Testis (tissue), 3 donors: ENCODE measurements around the gene TRIO. TPM values are rescaled to one million over a fixed set of nuclear protein-coding genes. Genes with fewer than 3 reads are reported as not detected.

ENCODE experiments used
- DNase-seq: peaks from one replicate; pipeline ENCODE4 v3.0.0-alpha.2; 2019
- H3K27ac ChIP-seq, 2 donors: fragments of 200-600 bp; sonication (generic); one replicate each; pipeline ENCODE4 v1.5.1; 2019
- H3K27me3 ChIP-seq: fragments of 200-600 bp; sonication (generic); one replicate; pipeline ENCODE4 v1.5.1; 2019
- H3K36me3 ChIP-seq: fragments of 200-600 bp; sonication (generic); one replicate; pipeline ENCODE4 v1.5.1; 2017; ENCODE audit warnings: low read depth; ENCODE audit errors: missing control alignments
- H3K4me1 ChIP-seq: fragments of 200-600 bp; sonication (generic); one replicate; pipeline ENCODE4 v1.5.1; 2019
- H3K4me3 ChIP-seq, 2 donors: fragments of 200-600 bp; sonication (generic); one replicate each; pipeline ENCODE4 v1.5.1; 2017 to 2019
- H3K9me3 ChIP-seq: fragments of 200-600 bp; sonication (generic); one replicate; pipeline ENCODE4 v1.5.1; 2017
- POLR2A ChIP-seq: fragments of 450-650 bp; IDR thresholded peaks from one replicate; pipeline ENCODE4 v1.6.1; 2017; ENCODE audit warnings: antibody characterized with exemption, mild to moderate bottlenecking, moderate library complexity
- WGBS, 2 donors: methylation state at CpG; one replicate each; pipeline ENCODE4 v1.1.5; 2018; 5-methylcytosine and 5-hydroxymethylcytosine counted together
- intact Hi-C: fragments of 100-400 bp; cut with DNase I; formaldehyde crosslinking; loops from one replicate; pipeline ENCODE4 v1.15.1; 2023; ENCODE audit warnings: low total_unique reads
- polyA plus RNA-seq: library from polyadenylated mRNA; stranded (reverse); fragments of 350-450 nt; fragmentation: Illumina TruSeq; extraction: RNeasy Lipid Tissue Mini Kit (QIAGEN cat#74804); gene quantifications from one replicate; pipeline ENCODE4 v1.2.3, GENCODE V29; 2014; ENCODE audit warnings: low read depth, low replicate concordance; ENCODE audit not compliant: insufficient read depth
- total RNA-seq, 2 donors: library from RNA; depleted of rRNA; stranded (reverse); fragments of >200 nt; gene quantifications; one replicate each; pipeline ENCODE4 v1.2.3, GENCODE V29; 2016
- TF ChIP-seq, protein P1 (sequence below), 3 experiments: fragments of 450-650 bp in 2 of 3; fragments of 200-600 bp in 1 of 3; sonication (generic) in 1 of 3; IDR thresholded peaks; one replicate each; pipeline ENCODE4 v1.5.1; 2016 to 2019; ENCODE audit warnings: antibody characterized with exemption in 3 of 3, mild to moderate bottlenecking in 2 of 3, moderate library complexity in 1 of 3

TRIO gene
- total and polyA plus RNA-seq, 3 donors from 2014 or later = 47.2 to 295 (median 249) TPM

DNA sequence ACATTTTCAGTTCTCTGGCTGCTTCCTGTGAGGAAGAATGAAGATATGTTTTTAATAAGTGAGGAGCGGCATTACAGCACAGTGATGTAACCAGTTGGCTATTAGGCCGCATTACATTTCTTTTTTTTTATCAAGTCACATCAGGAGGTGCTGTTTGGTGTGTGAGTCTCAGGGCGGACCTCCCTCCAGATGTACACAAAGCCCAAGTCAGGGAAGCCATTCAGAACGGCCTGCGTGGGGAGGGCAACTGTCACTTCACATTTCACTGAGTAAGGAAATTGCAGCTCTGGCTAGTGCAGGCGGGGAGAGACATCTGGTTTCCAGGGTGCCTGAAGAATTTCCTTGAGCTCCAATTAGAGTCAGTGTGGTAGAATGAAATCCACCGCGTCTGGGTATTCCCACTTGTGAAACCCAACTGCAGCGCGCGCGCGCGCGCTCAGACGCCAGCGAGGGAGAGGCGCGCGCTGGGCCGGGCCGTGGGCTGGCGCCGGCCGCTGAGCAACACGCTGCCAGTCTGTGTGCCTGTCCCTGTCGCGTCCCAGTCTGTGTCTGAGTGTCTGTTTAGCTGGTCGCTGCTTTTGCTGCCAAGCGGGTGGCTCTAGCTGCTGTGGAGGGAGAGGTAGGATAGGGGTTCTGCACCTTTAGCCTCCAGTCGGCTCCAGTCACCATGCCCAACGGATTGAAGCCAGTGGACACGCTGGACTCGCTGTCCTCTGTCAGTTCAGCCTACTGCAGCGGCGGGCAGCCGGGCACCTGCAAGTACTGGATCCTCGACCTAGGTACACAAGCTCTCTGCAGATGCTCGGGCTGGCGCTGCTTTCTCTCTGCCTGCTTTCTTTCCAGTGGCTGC, 297.7 kb downstream of the TRIO start:
- DNase-seq = peak; percentile 81
- TF ChIP-seq POLR2A = peak; percentile 53
- TF ChIP-seq, protein P1, sequence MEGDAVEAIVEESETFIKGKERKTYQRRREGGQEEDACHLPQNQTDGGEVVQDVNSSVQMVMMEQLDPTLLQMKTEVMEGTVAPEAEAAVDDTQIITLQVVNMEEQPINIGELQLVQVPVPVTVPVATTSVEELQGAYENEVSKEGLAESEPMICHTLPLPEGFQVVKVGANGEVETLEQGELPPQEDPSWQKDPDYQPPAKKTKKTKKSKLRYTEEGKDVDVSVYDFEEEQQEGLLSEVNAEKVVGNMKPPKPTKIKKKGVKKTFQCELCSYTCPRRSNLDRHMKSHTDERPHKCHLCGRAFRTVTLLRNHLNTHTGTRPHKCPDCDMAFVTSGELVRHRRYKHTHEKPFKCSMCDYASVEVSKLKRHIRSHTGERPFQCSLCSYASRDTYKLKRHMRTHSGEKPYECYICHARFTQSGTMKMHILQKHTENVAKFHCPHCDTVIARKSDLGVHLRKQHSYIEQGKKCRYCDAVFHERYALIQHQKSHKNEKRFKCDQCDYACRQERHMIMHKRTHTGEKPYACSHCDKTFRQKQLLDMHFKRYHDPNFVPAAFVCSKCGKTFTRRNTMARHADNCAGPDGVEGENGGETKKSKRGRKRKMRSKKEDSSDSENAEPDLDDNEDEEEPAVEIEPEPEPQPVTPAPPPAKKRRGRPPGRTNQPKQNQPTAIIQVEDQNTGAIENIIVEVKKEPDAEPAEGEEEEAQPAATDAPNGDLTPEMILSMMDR (IDR thresholded peaks at IDR 0.05) = no peak
- H3K27me3 ChIP-seq = no peaks in the 10 kb centered on the region
- intact Hi-C loops = no loop called here
- H3K4me1 ChIP-seq = peaks cover 8% of the 10 kb centered on the region
- no peaks in the 10 kb centered on the region for H3K9me3 ChIP-seq
- H3K36me3 ChIP-seq = no peaks in the 10 kb centered on the region
- H3K27ac ChIP-seq = peak overlapping the region; percentile 65 to 87
- peak overlapping the region; percentile 56 to 60 for H3K4me3 ChIP-seq
- 32 to 34% methylated on average over 28 to 40 of the region's 40 CpGs for WGBS, 2 donors

DNA sequence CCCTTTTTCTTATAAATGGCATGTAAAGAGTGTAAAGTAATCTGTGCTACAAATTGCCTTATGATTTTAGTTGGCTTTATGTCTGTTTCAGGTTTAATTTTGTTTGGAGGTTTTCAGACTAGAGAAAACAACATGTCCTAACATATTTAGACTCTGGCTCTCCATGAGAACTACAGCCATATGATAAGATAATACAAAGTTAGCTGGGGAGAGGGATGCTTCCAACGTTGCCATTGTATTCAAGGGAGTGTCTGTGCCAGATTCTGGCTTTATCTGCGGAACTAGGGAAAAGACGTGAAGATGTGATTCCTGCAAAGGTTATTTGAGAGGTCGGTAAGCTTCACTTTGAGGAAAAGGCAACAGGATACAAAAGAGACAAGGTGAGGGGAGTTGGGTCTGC, 298.5 kb downstream of the TRIO start:
- intact Hi-C loops = no loop called here
- DNase-seq = no peak
- no peak for TF ChIP-seq POLR2A
- TF ChIP-seq, protein P1 (IDR thresholded peaks at IDR 0.05) = no peak
- no peaks in the 10 kb centered on the region for H3K36me3 ChIP-seq
- peaks cover 16% of the 10 kb centered on the region for H3K4me1 ChIP-seq
- no peaks in the 10 kb centered on the region for H3K9me3 ChIP-seq
- H3K4me3 ChIP-seq = peak overlapping the region; percentile 56 to 60
- no peaks in the 10 kb centered on the region for H3K27me3 ChIP-seq
- H3K27ac ChIP-seq = peak overlapping the region; percentile 65 to 87
- WGBS, 2 donors = 12 to 20% methylated on average over 4 of the region's 4 CpGs

DNA sequence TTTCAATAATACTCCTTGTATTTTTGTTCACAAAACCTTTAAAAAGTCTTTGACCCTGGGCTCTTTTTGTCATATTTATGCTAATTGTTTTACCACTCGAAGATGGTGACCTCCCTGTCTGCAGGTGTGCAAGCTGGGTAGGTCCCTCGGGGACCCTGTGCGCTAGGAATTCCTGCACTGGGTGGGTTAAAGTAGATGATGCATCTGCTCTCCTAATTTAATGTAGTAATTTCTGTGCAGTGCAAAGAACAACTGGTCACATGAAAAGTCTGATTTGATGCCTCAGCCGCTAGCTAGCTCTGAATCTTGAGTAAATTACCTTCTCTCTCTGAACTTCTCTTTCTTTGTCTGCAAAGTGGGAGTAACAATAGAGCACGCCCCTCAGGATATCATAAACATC, 299.4 kb downstream of the TRIO start:
- intact Hi-C loops = no loop called here
- Histone ChIP-seq H3K27ac (peak overlapping the region; percentile 65 to 87), H3K36me3 (no peaks in the 10 kb centered on the region), H3K4me3 (peak overlapping the region; percentile 56 to 60), H3K4me1 (peaks cover 17% of the 10 kb centered on the region), H3K27me3 (no peaks in the 10 kb centered on the region), H3K9me3 (no peaks in the 10 kb centered on the region)
- DNase-seq = peak; percentile 9
- 51 to 62% methylated on average over 5 of the region's 5 CpGs for WGBS, 2 donors
- TF ChIP-seq, protein P1 (IDR thresholded peaks at IDR 0.05) = no peak
- TF ChIP-seq POLR2A = no peak

DNA sequence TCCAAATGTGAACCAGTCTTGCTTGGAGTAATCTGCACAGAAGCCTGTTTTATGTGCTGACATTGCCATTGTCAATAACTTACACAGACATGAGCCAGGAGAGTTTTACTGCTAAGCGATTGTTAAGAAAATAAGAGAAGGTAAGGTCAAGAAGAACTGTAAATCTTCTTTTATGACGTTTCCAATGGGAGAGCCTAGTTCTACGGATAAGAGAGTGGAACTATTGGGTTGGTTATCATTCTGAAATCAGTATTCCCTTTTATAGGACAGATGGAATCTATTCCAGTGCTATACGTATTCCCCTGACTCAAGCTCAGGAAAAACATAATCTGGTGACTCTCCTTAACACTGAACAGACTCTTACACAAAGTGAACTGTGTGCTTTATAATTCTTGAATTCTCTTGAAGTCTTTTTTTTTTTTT, 300.5 kb downstream of the TRIO start:
- intact Hi-C loops = no loop called here
- H3K4me3 ChIP-seq = peak overlapping the region in 1 of 2 donors; percentile 60
- TF ChIP-seq POLR2A = no peak
- TF ChIP-seq, protein P1 (IDR thresholded peaks at IDR 0.05) = no peak

More for the DNA sequence above, 300.5 kb downstream of the TRIO start:
- Histone ChIP-seq H3K9me3 (no peaks in the 10 kb centered on the region), H3K36me3 (no peaks in the 10 kb centered on the region), H3K27ac (peak overlapping the region in 1 of 2 donors; percentile 87), H3K4me1 (peaks cover 27% of the 10 kb centered on the region), H3K27me3 (no peaks in the 10 kb centered on the region)
- DNase-seq = no peak
- 59% methylated on average over 4 of the region's 4 CpGs for WGBS, 2 donors
